Measurements from ENCODE around the gene INO80B. TPM values are rescaled to one million over a fixed set of nuclear protein-coding genes. Genes with fewer than 3 reads are reported as not detected.

The INO80B gene
- total RNA-seq, 2 experiments from 2014 or later = 29.2 to 44.5 TPM

DNA sequence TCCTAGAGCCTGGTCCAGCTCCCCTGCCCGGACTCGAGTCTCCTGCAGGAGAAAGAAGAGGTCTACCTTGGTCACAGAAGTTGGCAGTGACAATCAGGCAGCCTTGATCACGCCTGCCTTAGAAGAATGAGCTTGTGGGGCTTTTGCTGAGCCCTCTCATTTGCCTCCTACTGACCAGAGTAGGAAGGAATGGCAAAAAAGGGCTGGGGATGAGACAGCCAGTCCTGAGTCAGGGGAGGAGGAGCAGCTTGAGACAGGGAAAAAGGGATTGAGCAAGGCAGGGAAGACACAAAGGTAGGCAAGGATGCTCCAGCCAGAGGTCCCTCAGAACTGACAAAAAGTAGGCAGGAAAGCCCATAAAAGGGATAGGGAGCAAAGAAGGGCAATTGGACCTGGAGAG is 27.3 kb upstream of the INO80B start:
- ChIA-PET CTCF (ENCODE audit: unreplicated experiment) (no interaction called here), POLR2A (interaction anchor here (0.8 to 1.2 kb wide), 2 partner anchors 11 to 18 kb away, joined by 3 read pairs; no protein-coding TSS in a partner anchor)
- Histone ChIP-seq H3K79me2 (ENCODE audit: insufficient read depth, low read depth, low read length) (no peaks in the 10 kb centered on the region), H3K36me3 (ENCODE audit: insufficient read depth, low read length) (peaks cover 7% of the 10 kb centered on the region; the same call in 1 of the 2 replicates), H3K27ac (ENCODE audit: low read depth, low read length, poor library complexity, severe bottlenecking) (no peak overlapping the region), H4K20me1 (ENCODE audit: insufficient read depth, low read length) (no peaks in the 10 kb centered on the region), H3K9me2 (ENCODE audit: insufficient read depth, low read length) (no peaks in the 10 kb centered on the region), H3K4me1 (ENCODE audit: insufficient read depth, low read length, poor library complexity, severe bottlenecking) (no peaks in the 10 kb centered on the region), H2AFZ (ENCODE audit: low read length) (no peak overlapping the region), H3K4me3 (ENCODE audit: low read depth, low read length, poor library complexity, severe bottlenecking) (no peak overlapping the region), H3K9me3 (ENCODE audit: low read length) (no peaks in the 10 kb centered on the region), H3K4me2 (ENCODE audit: low read length) (no peak overlapping the region)
- no peak for TF ChIP-seq EZH2phosphoT487 (IDR thresholded peaks at IDR 0.05; ENCODE audit: borderline replicate concordance, low read depth, low read length)
- no TSS peak for BruUV-seq (replicated peaks)
- DNase-seq (ENCODE audit: low spot score) = no peak
- intact Hi-C loops (cut with micrococcal nuclease; ENCODE audit: unreplicated experiment) = no loop called here

DNA sequence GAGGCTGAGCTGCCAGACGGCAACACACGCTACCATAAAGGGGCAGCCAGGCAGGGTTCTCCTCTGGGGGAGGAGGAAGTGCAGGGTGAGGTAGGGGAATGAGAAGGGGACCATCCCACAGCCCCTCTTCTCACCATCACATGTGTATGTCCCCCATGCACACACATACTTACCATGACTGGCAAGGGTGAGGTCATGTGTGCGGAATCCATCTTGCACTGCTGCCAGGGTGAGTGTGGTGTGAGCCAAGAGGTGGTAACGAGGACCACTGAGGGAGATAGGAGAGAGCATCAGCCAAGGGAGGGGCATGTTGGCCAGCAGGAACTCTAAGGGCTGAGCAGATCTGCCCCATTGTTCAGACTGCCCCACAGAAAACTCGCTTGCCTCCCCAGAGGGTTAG is 26.2 kb upstream of the INO80B start:
- Histone ChIP-seq H3K27ac (ENCODE audit: low read depth, low read length, poor library complexity, severe bottlenecking) (no peak overlapping the region), H3K9me2 (ENCODE audit: insufficient read depth, low read length) (no peaks in the 10 kb centered on the region), H3K36me3 (ENCODE audit: insufficient read depth, low read length) (peaks cover 7% of the 10 kb centered on the region; the same call in 1 of the 2 replicates), H3K4me2 (ENCODE audit: low read length) (no peak overlapping the region), H3K79me2 (ENCODE audit: insufficient read depth, low read depth, low read length) (no peaks in the 10 kb centered on the region), H4K20me1 (ENCODE audit: insufficient read depth, low read length) (no peaks in the 10 kb centered on the region), H3K9me3 (ENCODE audit: low read length) (no peaks in the 10 kb centered on the region), H3K4me1 (ENCODE audit: insufficient read depth, low read length, poor library complexity, severe bottlenecking) (no peaks in the 10 kb centered on the region), H3K4me3 (ENCODE audit: low read depth, low read length, poor library complexity, severe bottlenecking) (no peak overlapping the region), H2AFZ (ENCODE audit: low read length) (no peak overlapping the region)
- TF ChIP-seq, protein P1, sequence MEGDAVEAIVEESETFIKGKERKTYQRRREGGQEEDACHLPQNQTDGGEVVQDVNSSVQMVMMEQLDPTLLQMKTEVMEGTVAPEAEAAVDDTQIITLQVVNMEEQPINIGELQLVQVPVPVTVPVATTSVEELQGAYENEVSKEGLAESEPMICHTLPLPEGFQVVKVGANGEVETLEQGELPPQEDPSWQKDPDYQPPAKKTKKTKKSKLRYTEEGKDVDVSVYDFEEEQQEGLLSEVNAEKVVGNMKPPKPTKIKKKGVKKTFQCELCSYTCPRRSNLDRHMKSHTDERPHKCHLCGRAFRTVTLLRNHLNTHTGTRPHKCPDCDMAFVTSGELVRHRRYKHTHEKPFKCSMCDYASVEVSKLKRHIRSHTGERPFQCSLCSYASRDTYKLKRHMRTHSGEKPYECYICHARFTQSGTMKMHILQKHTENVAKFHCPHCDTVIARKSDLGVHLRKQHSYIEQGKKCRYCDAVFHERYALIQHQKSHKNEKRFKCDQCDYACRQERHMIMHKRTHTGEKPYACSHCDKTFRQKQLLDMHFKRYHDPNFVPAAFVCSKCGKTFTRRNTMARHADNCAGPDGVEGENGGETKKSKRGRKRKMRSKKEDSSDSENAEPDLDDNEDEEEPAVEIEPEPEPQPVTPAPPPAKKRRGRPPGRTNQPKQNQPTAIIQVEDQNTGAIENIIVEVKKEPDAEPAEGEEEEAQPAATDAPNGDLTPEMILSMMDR (conservative IDR thresholded peaks at IDR 0.05; ENCODE audit: low read length) = no peak
- TF ChIP-seq EZH2phosphoT487 (IDR thresholded peaks at IDR 0.05; ENCODE audit: borderline replicate concordance, low read depth, low read length) = no peak
- DNase-seq (ENCODE audit: low spot score) = no peak
- no TSS peak for BruUV-seq (replicated peaks)
- POLR2A ChIA-PET = interaction anchor here (1.0 kb wide), 1 partner anchor 29 kb away, joined by 4 read pairs; no protein-coding TSS in a partner anchor
- CTCF ChIA-PET (ENCODE audit: unreplicated experiment) = no interaction called here
- intact Hi-C loops (cut with micrococcal nuclease; ENCODE audit: unreplicated experiment) = no loop called here

DNA sequence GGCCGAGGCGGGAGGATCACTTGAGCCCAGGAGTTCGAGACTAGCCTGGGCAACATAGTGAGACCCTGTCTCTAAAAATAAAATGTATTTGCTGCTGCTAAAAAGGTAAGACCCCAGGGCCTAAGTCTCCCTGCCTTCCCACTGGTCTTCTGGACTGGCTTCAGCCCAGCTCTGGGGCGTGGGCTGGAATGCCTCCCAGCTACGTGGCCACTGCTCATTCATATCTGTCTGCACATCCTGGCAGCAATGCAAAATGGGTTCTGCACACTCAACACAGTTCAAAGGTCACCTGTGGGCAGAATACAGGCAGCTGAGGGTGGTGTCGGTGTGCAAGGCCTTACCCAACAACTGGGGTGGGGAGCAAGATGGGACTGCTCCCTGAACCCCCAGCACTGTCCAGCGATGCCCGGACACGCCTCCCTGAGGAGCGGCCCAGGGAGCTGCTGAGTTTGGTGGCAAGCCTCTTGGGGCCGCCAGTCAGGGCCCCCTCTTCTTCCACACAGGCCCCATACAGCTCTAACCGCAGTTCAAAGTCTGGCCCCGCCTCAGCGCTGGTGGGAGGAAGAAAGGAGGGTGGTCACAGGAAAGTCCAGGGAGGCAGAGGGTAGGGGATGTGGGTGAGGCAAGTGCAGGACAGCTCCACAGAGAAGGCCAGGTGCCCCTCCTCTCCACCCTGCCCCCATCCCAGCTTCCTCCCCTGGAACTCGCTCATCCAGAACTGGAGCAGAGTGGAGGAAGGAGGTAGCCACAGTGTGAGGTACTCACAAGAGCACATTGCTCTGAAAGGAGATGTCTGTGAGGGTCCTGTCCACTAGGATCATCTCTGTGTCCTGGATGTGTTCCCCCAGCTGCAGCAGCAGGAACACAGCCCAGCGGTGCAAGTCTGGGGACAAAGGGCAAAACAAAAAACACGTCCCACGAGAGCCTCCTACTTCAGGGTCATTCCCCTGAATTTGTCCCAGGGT is 25.1 kb upstream of the INO80B start:
- no peak for DNase-seq (ENCODE audit: low spot score)
- H3K4me1 ChIP-seq (ENCODE audit: insufficient read depth, low read length, poor library complexity, severe bottlenecking) = no peaks in the 10 kb centered on the region
- H3K4me3 ChIP-seq (ENCODE audit: low read depth, low read length, poor library complexity, severe bottlenecking) = no peak overlapping the region
- no peaks in the 10 kb centered on the region for H3K9me2 ChIP-seq (ENCODE audit: insufficient read depth, low read length)
- no peak overlapping the region for H3K4me2 ChIP-seq (ENCODE audit: low read length)
- no peaks in the 10 kb centered on the region for H3K79me2 ChIP-seq (ENCODE audit: insufficient read depth, low read depth, low read length)
- TF ChIP-seq, protein P1 (conservative IDR thresholded peaks at IDR 0.05; ENCODE audit: low read length) = no peak
- no peak for TF ChIP-seq EZH2phosphoT487 (IDR thresholded peaks at IDR 0.05; ENCODE audit: borderline replicate concordance, low read depth, low read length)
- H2AFZ ChIP-seq (ENCODE audit: low read length) = no peak overlapping the region
- ChIA-PET POLR2A (interaction anchor here (0.6 to 1.0 kb wide), 3 partner anchors 27 to 37 kb away, joined by 3 to 4 read pairs (median 3); no protein-coding TSS in a partner anchor), CTCF (ENCODE audit: unreplicated experiment) (no interaction called here)
- H4K20me1 ChIP-seq (ENCODE audit: insufficient read depth, low read length) = no peaks in the 10 kb centered on the region
- peaks cover 3% of the 10 kb centered on the region; the same call in 1 of the 2 replicates for H3K36me3 ChIP-seq (ENCODE audit: insufficient read depth, low read length)
- no peak overlapping the region for H3K27ac ChIP-seq (ENCODE audit: low read depth, low read length, poor library complexity, severe bottlenecking)
- BruUV-seq (replicated peaks) = no TSS peak
- intact Hi-C loops (cut with micrococcal nuclease; ENCODE audit: unreplicated experiment) = no loop called here
- H3K9me3 ChIP-seq (ENCODE audit: low read length) = no peaks in the 10 kb centered on the region

All from OCI-LY7 (cell line).